ENCODE results near the gene TRO.

TRO gene

GRCh38 chrX:54945224-54945623, 24.6 kb downstream of the TRO start:
- CTCF ChIA-PET, result no interaction called here
- DNase-seq (ENCODE audit: low spot score), result no peak
- TF ChIP-seq CTCF (conservative IDR thresholded peaks at IDR 0.05; ENCODE audit: low read depth), result no peak
- POLR2A ChIA-PET (ENCODE audit: low non-redundant PET), result no interaction called here
- H3K27ac ChIP-seq, result no peak overlapping the region

DNA sequence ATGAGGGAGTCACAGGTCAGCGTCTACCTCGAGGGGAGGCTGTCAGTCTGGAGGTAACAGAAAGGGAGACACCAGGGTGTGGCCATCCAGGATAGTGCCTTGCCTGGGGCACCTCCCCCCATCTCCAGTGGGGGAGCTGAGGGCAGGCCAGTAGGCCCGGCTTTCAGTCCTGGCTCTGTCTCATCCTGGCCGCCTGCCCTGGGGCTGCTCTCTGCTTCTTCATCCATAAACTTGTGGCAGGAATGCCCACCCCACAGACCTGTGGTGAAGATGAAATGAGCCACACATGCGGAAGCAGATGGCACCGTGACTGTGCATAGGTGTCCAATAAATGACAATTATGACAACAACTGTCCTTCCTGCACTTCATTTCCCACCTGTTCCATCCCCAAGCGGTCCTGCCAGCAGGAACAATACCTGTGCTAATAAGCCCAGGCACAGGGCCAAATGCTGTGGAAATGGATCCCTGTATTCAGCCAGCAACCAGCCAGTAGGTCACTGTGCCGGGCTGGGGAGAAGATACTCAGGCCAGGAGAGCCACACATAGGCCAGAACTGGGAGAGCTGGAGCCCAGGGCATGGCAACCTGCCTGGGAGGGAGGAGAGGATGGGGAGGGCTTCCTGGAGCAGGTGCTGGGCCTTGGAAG, 30.2 kb downstream of the TRO start:
- TF ChIP-seq CTCF (conservative IDR thresholded peaks at IDR 0.05; ENCODE audit: low read depth), result no peak
- DNase-seq (ENCODE audit: low spot score), result no peak
- POLR2A ChIA-PET (ENCODE audit: low non-redundant PET), result no interaction called here
- CTCF ChIA-PET, result no interaction called here
- H3K27ac ChIP-seq, result no peak overlapping the region

GRCh38 chrX:54961750-54962149, 41.1 kb downstream of the TRO start:
- ChIA-PET POLR2A (ENCODE audit: low non-redundant PET) (no interaction called here), CTCF (no interaction called here)
- TF ChIP-seq CTCF (conservative IDR thresholded peaks at IDR 0.05; ENCODE audit: low read depth), result no peak
- no peak overlapping the region for H3K27ac ChIP-seq
- DNase-seq (ENCODE audit: low spot score), result no peak

DNA sequence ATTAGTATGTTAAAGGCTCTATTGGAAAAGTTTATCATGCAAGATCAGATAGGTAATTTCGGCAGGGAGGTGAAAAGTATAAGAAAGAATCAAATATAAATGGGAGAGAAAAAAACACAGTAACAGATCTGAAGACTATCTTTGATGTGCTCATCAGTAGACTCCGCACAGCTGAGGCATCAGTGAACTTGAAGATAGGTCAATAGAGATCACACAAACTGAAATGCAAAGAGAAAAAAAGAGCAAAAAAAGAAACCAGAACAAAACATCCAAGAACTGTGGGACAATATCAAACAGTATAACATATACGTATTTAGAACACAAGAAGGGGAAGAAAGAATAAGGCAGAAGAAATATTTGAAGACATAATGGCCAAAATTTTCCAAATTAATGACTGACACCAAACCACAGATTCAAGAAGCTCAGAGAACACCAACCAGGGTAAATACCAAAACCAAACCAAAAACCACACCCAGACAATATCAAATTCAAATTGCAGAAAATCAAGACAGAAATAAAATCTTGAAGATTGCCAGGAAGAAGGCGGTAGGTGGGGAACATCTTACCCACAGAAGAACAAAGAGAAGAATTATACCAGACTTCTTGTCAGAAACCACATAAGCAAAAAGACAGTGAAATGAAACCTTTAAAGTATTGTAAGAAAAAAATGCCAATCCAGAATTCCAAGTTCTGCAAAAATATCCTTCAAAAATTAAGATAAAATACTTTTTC, 44.3 kb downstream of the TRO start:
- no peak overlapping the region for H3K27ac ChIP-seq
- POLR2A ChIA-PET (ENCODE audit: low non-redundant PET), result no interaction called here
- no peak for TF ChIP-seq CTCF (conservative IDR thresholded peaks at IDR 0.05; ENCODE audit: low read depth)
- CTCF ChIA-PET, result no interaction called here
- no peak for DNase-seq (ENCODE audit: low spot score)

GRCh38 chrX:54977387-54977786, 56.8 kb downstream of the TRO start:
- H3K27ac ChIP-seq, result no peak overlapping the region
- ChIA-PET POLR2A (ENCODE audit: low non-redundant PET) (no interaction called here), CTCF (no interaction called here)
- no peak for TF ChIP-seq CTCF (conservative IDR thresholded peaks at IDR 0.05; ENCODE audit: low read depth)
- no peak for DNase-seq (ENCODE audit: low spot score)

- no peak overlapping the region for H3K27ac ChIP-seq
- ChIA-PET CTCF (interaction anchor here (0.6 kb wide), 1 partner anchor 25 kb away, joined by 3 read pairs; no protein-coding TSS in a partner anchor), POLR2A (ENCODE audit: low non-redundant PET) (no interaction called here)
- DNase-seq (ENCODE audit: low spot score), result peak; percentile 38
- TF ChIP-seq CTCF (conservative IDR thresholded peaks at IDR 0.05; ENCODE audit: low read depth), result no peak
Measured at GRCh38 chrX:54978448-54978847, 57.8 kb downstream of the TRO start.

All from RWPE1 (cell line).